DOHH2 (cell line): Measurements from ENCODE around the gene FARS2.

Experiments used
- H3F3A ChIP-seq: fragments of 200-600 bp; sonication (generic), shearing (Covaris generic); 2 replicates; pipeline ENCODE4 v1.6.0; 2016; ENCODE audit warnings: antibody characterized with exemption, mild to moderate bottlenecking; ENCODE audit not compliant: control insufficient read depth, insufficient read depth
- H3K27ac ChIP-seq: fragments of 200-600 bp; sonication (generic); 2 replicates; pipeline ENCODE4 v1.5.1; 2014; ENCODE audit warnings: low read depth, mild to moderate bottlenecking, low read length, moderate library complexity
- H3K27me3 ChIP-seq: fragments of 200-600 bp; sonication (generic); 2 replicates; pipeline ENCODE4 v1.6.1; 2014; ENCODE audit warnings: mild to moderate bottlenecking, low read length, mixed read lengths; ENCODE audit not compliant: control insufficient read depth
- H3K36me3 ChIP-seq: fragments of 200-600 bp; sonication (generic); 2 replicates; pipeline ENCODE4 v1.6.1; 2014; ENCODE audit warnings: mild to moderate bottlenecking, low read length, moderate library complexity, mixed read lengths; ENCODE audit not compliant: control insufficient read depth
- H3K4me1 ChIP-seq: fragments of 200-600 bp; sonication (generic); 2 replicates; pipeline ENCODE4 v1.6.1; 2014; ENCODE audit warnings: mild to moderate bottlenecking, low read length, mixed read lengths; ENCODE audit not compliant: control insufficient read depth
- H3K4me2 ChIP-seq: fragments of 200-600 bp; sonication (generic); 2 replicates; pipeline ENCODE4 v1.6.0; 2014; ENCODE audit warnings: mild to moderate bottlenecking, low read length, moderate library complexity
- H3K4me3 ChIP-seq: fragments of 200-600 bp; sonication (generic); 2 replicates; pipeline ENCODE4 v1.5.1; 2014; ENCODE audit warnings: mild to moderate bottlenecking, low read length, mixed read lengths
- H3K79me2 ChIP-seq: fragments of 200-600 bp; sonication (generic); 2 replicates; pipeline ENCODE4 v1.6.1; 2014; ENCODE audit warnings: mild to moderate bottlenecking, low read length, mixed read lengths; ENCODE audit not compliant: control insufficient read depth
- H3K9me2 ChIP-seq: fragments of 200-600 bp; sonication (generic); replicated peaks from 2 replicates; pipeline ENCODE4 v1.6.1; 2014; ENCODE audit warnings: mild to moderate bottlenecking, low read length, mixed read lengths; ENCODE audit not compliant: control insufficient read depth
- H3K9me3 ChIP-seq: fragments of 200-600 bp; sonication (generic); 2 replicates; pipeline ENCODE4 v1.6.1; 2014; ENCODE audit warnings: antibody characterized with exemption, low read length, mixed read lengths; ENCODE audit not compliant: control insufficient read depth, insufficient read depth
- H4K20me1 ChIP-seq: fragments of 200-600 bp; sonication (generic); 2 replicates; pipeline ENCODE4 v1.6.0; 2014; ENCODE audit warnings: low read depth, mild to moderate bottlenecking, antibody characterized with exemption, low read length, moderate library complexity; ENCODE audit not compliant: control insufficient read depth, insufficient read depth
- CTCF ChIP-seq: fragments of 200-600 bp; sonication (generic); IDR thresholded peaks from one replicate; pipeline ENCODE4 v1.5.1; 2014; ENCODE audit warnings: antibody characterized with exemption, mild to moderate bottlenecking, low read depth, low read length; ENCODE audit not compliant: poor library complexity, severe bottlenecking
- EZH2phosphoT487 ChIP-seq: fragments of 200-600 bp; sonication (generic); IDR thresholded peaks from 2 replicates; pipeline ENCODE4 v1.6.1; 2017; ENCODE audit warnings: borderline replicate concordance, mild to moderate bottlenecking, antibody characterized with exemption, low read length, moderate library complexity, mixed read lengths

Gene FARS2

DNA sequence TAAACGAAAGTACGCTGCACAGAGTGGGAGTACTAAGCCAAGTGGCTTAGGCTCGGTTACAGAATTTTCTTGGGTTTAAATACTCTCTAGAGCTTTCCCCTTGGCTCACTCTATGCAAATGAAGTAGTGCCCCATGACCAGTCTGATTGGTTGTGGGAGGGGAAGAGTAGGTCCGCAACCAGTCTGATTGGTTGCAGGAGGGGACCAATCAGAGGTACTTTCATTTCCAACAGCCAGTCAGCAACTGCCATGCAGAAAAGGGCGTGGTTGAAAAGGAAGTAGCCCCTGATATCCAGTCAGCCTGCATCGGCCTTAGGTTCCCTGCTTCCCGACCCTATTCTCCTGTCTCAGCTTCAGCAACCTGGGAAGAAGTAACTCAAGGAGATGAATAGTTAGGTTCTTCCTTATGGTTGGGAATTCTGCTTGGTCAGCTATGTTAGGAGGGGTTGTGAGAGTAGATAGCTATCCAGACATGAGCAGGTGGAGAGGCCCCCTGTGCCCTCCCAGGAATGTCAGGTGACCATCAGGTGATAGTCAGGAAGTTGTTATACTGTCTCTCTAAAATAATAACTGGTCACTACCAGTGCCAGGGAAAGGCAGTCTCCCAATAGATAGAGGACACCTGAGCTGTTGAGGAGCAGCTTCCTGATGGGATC, 57.4 kb downstream of the FARS2 start:
- H3K36me3 ChIP-seq: no peaks in the 10 kb centered on the region
- no peak overlapping the region for H3K27ac ChIP-seq
- no peak overlapping the region for H3K4me2 ChIP-seq
- no peaks in the 10 kb centered on the region for H3K9me3 ChIP-seq
- H3F3A ChIP-seq: no peaks in the 10 kb centered on the region
- no peak overlapping the region for H3K4me3 ChIP-seq
- H3K79me2 ChIP-seq: 0 out of 2 replicates have a peak, but pooled peaks cover 4% of the 10 kb centered on the region
- peaks cover 8% of the 10 kb centered on the region for H3K4me1 ChIP-seq
- H3K27me3 ChIP-seq: no peaks in the 10 kb centered on the region
- H4K20me1 ChIP-seq: no peaks in the 10 kb centered on the region; the same call in 1 of the 2 replicates
- no peak for TF ChIP-seq CTCF
- no peak for TF ChIP-seq EZH2phosphoT487
- no peaks in the 10 kb centered on the region for H3K9me2 ChIP-seq

- TF ChIP-seq EZH2phosphoT487: no peak
- no peak for TF ChIP-seq CTCF
- H3K79me2 ChIP-seq: no peaks in the 10 kb centered on the region
- H3K4me3 ChIP-seq: no peak overlapping the region
- H3K4me1 ChIP-seq: no peaks in the 10 kb centered on the region
- H3K27ac ChIP-seq: no peak overlapping the region
- no peak overlapping the region for H3K4me2 ChIP-seq
- no peaks in the 10 kb centered on the region for H3K9me2 ChIP-seq
- H3K27me3 ChIP-seq: no peaks in the 10 kb centered on the region
- no peaks in the 10 kb centered on the region for H3F3A ChIP-seq
- no peaks in the 10 kb centered on the region; the same call in 1 of the 2 replicates for H4K20me1 ChIP-seq
- H3K36me3 ChIP-seq: peaks cover 6% of the 10 kb centered on the region; the same call in 1 of the 2 replicates
- H3K9me3 ChIP-seq: no peaks in the 10 kb centered on the region
Observed at GRCh38 chr6:5323979-5324378, 62.7 kb downstream of the FARS2 start.

DNA sequence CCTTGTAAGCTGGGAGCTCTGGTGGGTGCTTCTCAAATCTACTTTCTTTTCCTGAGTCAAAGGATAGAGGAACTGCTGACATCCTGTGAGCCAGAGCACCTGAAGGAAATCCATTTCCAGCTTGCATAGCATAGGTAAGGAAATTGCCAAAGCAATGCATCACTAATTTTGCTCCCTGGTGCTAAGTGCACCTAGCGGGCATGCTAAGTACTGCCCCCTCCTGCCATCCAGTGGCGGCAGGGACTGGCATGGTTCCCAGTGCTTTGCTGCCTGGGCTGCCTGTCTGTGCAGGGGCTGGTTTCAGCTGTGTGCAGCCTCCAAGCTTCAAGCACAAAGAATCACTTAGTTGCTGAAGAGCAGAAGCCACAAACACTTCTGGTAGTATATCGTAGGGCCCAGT, 63.9 kb downstream of the FARS2 start:
- no peaks in the 10 kb centered on the region for H3K79me2 ChIP-seq
- H3K4me2 ChIP-seq: no peak overlapping the region
- no peaks in the 10 kb centered on the region; the same call in 1 of the 2 replicates for H4K20me1 ChIP-seq
- TF ChIP-seq EZH2phosphoT487 (no peak), CTCF (no peak)
- H3K27me3 ChIP-seq: no peaks in the 10 kb centered on the region
- H3K4me3 ChIP-seq: no peak overlapping the region
- no peaks in the 10 kb centered on the region for H3K9me3 ChIP-seq
- H3F3A ChIP-seq: no peaks in the 10 kb centered on the region
- H3K4me1 ChIP-seq: no peaks in the 10 kb centered on the region
- H3K9me2 ChIP-seq: no peaks in the 10 kb centered on the region
- H3K36me3 ChIP-seq: peaks cover 6% of the 10 kb centered on the region; the same call in 1 of the 2 replicates
- H3K27ac ChIP-seq: no peak overlapping the region
